Mesodermal cell (in vitro differentiated cells): ENCODE results near the gene PEX10.

Experiments used
- H3K27ac ChIP-seq: 2 replicates; pipeline ENCODE4 v1.7.0; 2013; ENCODE audit warnings: mild to moderate bottlenecking, low read depth, low read length, moderate library complexity; ENCODE audit not compliant: severe bottlenecking
- H3K36me3 ChIP-seq: 2 replicates; pipeline ENCODE4 v1.7.1; 2013; ENCODE audit warnings: mild to moderate bottlenecking, low read length, moderate library complexity; ENCODE audit not compliant: control insufficient read depth, insufficient read depth
- H3K4me1 ChIP-seq: one replicate; pipeline ENCODE4 v1.7.1; 2013; ENCODE audit warnings: mild to moderate bottlenecking, low read length; ENCODE audit not compliant: insufficient read depth, control insufficient read depth, poor library complexity, severe bottlenecking
- H3K4me3 ChIP-seq: 2 replicates; pipeline ENCODE4 v1.7.0; 2013; ENCODE audit warnings: low read length, control low read depth, mild to moderate bottlenecking; ENCODE audit not compliant: insufficient read depth, poor library complexity, severe bottlenecking; ENCODE audit errors: extremely low read depth
- H3K9me3 ChIP-seq: 2 replicates; pipeline ENCODE4 v1.7.1; 2013; ENCODE audit warnings: mild to moderate bottlenecking, low read length, moderate library complexity; ENCODE audit not compliant: control insufficient read depth
- WGBS, 2 experiments: methylation state at CpG; one replicate each; pipeline ENCODE4 v1.1.5; 2013; ENCODE audit warnings: missing lambda C conversion rate in 2 of 2; ENCODE audit not compliant: insufficient coverage in 2 of 2; 5-methylcytosine and 5-hydroxymethylcytosine counted together

The PEX10 gene

DNA sequence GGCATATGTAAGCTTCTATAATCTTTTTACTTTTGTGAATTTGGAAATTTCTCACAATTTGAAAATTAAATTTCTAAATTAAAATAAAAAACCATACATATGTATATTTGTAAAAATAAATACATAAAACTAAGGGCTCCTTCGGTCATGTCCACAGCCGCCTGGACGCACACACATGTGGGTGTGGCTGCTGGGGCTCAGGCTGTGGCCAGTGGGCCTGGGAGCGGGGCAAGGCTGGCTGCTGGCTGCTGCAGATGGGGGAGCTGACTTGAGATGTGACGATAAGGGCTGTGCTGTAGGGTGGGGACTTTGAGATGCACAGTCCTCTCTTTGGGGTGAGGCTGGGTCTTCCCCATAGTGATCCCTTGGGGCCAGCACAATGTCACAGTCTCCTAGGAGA lies 15.9 kb downstream of the PEX10 start:
- Histone ChIP-seq H3K4me1 (peaks cover 10% of the 10 kb centered on the region), H3K9me3 (no peaks in the 10 kb centered on the region), H3K4me3 (no peak overlapping the region), H3K36me3 (peaks cover 85% of the 10 kb centered on the region), H3K27ac (no peak overlapping the region)
- no CpG with 5 or more reads among the region's 5 CpGs for WGBS, 2 experiments

- Histone ChIP-seq H3K9me3 (no peaks in the 10 kb centered on the region), H3K4me1 (peaks cover 10% of the 10 kb centered on the region), H3K4me3 (no peak overlapping the region), H3K36me3 (peaks cover 83% of the 10 kb centered on the region), H3K27ac (no peak overlapping the region)
- 95 to 98% methylated on average over 10 to 11 of the region's 17 CpGs for WGBS, 2 experiments
These were observed 16.3 kb downstream of the PEX10 start for GRCh38 chr1:2396059-2396458.

DNA sequence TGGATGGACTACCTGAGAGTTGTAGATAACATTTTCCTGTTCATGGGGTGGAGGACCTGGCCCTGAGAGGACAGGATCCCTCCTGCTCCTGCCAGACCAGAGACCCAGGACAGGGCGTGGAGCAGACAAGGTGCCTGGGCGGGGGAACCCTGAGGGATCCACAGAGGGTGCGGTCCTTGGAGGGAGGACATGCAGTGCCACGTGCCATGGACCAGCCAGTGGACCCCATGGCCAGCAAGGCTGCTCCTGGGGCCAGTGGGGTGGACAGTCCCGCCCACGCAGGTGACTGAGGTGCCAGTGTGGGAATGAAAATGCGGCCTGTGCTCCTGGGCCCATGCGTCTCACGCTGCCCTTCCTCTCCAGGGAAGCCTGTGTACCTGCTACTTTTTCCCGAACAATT lies 17.1 kb downstream of the PEX10 start:
- H3K36me3 ChIP-seq, result peaks cover 76% of the 10 kb centered on the region
- H3K27ac ChIP-seq, result no peak overlapping the region
- no peak overlapping the region for H3K4me3 ChIP-seq
- H3K4me1 ChIP-seq, result peaks cover 10% of the 10 kb centered on the region
- 90 to 95% methylated on average over 6 to 10 of the region's 10 CpGs for WGBS, 2 experiments
- H3K9me3 ChIP-seq, result no peaks in the 10 kb centered on the region

DNA sequence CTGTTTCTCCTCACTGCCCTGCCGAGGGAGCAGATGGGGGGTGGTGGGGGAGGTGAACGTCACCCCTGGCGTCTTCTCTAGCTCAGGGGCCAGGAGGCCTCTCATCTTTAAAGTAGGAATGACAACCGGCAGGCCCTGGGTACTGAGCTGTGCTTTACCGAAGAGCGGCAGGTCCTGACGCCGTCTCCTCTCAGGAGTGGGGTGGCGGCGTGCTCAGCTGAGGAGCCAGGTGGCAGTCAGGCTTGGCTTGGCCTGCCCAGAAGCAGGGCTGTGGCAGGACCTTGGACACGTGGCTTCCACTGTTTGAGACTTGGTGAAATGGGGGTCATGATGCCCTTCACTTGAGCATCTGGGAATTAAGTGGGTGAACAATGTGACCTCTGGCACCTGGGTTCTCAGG lies 17.6 kb downstream of the PEX10 start:
- no peak overlapping the region for H3K27ac ChIP-seq
- no peak overlapping the region for H3K4me3 ChIP-seq
- peaks cover 10% of the 10 kb centered on the region for H3K4me1 ChIP-seq
- WGBS, 2 experiments, result 94 to 98% methylated on average over 9 to 11 of the region's 11 CpGs
- peaks cover 73% of the 10 kb centered on the region for H3K36me3 ChIP-seq
- H3K9me3 ChIP-seq, result no peaks in the 10 kb centered on the region

- peaks cover 10% of the 10 kb centered on the region for H3K4me1 ChIP-seq
- peaks cover 73% of the 10 kb centered on the region for H3K36me3 ChIP-seq
- no peaks in the 10 kb centered on the region for H3K9me3 ChIP-seq
- H3K27ac ChIP-seq, result no peak overlapping the region
- WGBS, 2 experiments, result 96 to 97% methylated on average over 6 to 7 of the region's 7 CpGs
- no peak overlapping the region for H3K4me3 ChIP-seq
These were observed 18.1 kb downstream of the PEX10 start for GRCh38 chr1:2394220-2394619.

GRCh38 chr1:2393471-2393877 lies 18.9 kb downstream of the PEX10 start:
- Histone ChIP-seq H3K9me3 (no peaks in the 10 kb centered on the region), H3K36me3 (peaks cover 68% of the 10 kb centered on the region), H3K4me3 (no peak overlapping the region), H3K27ac (no peak overlapping the region), H3K4me1 (peaks cover 10% of the 10 kb centered on the region)
- WGBS, 2 experiments, result 94 to 96% methylated on average over 8 of the region's 9 CpGs

DNA sequence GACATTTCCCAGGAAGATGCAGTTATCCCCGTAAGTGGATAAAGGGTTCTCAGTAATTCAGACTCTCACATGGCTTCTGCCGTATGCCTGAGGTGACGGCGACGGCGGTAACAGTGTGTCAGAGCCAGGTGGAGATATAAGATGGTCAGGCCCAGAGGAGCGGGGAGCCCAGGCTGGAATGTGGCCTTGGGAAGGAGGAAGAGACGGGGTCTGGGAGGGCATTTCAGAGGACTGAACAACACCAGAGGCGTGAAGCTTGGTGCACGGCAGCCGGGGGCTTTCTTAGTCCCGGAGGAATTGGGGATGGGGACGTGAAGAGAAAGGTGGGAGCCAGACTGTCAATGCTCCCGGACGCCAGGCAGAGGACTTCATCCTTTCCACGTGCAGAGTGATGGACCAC lies 19.7 kb downstream of the PEX10 start:
- H3K9me3 ChIP-seq, result no peaks in the 10 kb centered on the region
- H3K4me3 ChIP-seq, result peak overlapping the region; percentile 91
- H3K4me1 ChIP-seq, result peaks cover 10% of the 10 kb centered on the region
- H3K36me3 ChIP-seq, result peaks cover 62% of the 10 kb centered on the region
- WGBS, 2 experiments, result 87 to 92% methylated on average over 14 to 16 of the region's 16 CpGs
- H3K27ac ChIP-seq, result no peak overlapping the region

DNA sequence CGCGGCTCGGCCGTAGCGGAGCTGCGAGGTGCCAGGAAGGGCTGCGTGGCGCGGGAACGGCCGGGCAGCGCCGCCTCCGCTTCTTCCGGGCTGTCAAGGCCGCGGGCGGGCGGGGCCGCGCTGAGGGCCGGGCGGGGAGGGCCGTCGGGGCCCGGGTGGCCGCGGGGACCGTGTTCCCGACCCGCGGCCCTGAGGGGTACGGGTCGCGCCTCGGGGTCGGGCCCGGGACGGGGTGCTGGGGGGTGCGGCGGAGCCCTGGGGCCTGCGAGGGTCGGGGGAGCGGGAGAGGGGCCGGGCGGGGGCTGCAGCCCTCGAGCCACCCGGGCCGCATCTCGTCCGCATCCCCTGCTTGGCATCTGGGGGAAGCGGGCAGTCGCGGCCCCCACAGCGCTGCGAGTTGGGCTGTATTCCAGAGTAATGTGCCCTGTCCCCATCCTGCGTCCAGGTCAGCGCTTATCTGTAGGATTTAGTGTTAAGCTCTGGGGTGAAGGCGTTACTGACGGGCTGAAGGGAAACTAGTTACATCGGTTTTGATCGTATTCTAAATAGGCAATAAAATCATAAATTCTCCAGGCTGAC lies 20.3 kb downstream of the PEX10 start:
- Histone ChIP-seq H3K36me3 (peaks cover 61% of the 10 kb centered on the region), H3K9me3 (no peaks in the 10 kb centered on the region), H3K27ac (peak overlapping the region; percentile 18), H3K4me3 (peak overlapping the region; percentile 91), H3K4me1 (peaks cover 10% of the 10 kb centered on the region)
- WGBS, 2 experiments, result 1% methylated on average over 36 to 44 of the region's 62 CpGs

GRCh38 chr1:2391041-2391930 lies 21.1 kb downstream of the PEX10 start, which contains the start of the genes MORN1 and RER1:
Gene MORN1 (minus strand): TSS chr1:2391554. CDS start chr1:2391533, 21 bp downstream.
Gene RER1 (plus strand): TSS chr1:2391841. CDS start chr1:2395791, 3,950 bp downstream.
- Histone ChIP-seq H3K4me3 (peak within 1 kb of the TSS; percentile 91), H3K27ac (peak within 1 kb of the TSS; percentile 84), H3K9me3 (no peaks in the 10 kb centered on the region), H3K36me3 (peaks cover 58% of the 10 kb centered on the region), H3K4me1 (peaks cover 10% of the 10 kb centered on the region)
- 0% methylated on average over 79 to 91 of the region's 103 CpGs for WGBS, 2 experiments

- H3K4me3 ChIP-seq, result no peak overlapping the region
- peaks cover 42% of the 10 kb centered on the region for H3K36me3 ChIP-seq
- H3K27ac ChIP-seq, result no peak overlapping the region
- no peaks in the 10 kb centered on the region for H3K9me3 ChIP-seq
- peaks cover 13% of the 10 kb centered on the region for H3K4me1 ChIP-seq
- 96 to 98% methylated on average over 4 to 6 of the region's 7 CpGs for WGBS, 2 experiments
These were observed 22.7 kb downstream of the PEX10 start for GRCh38 chr1:2389644-2390043.
